K562 (cell line): ENCODE measurements around the gene TMC2. TPM values are rescaled to one million over a fixed set of nuclear protein-coding genes. Genes with fewer than 3 reads are reported as not detected.

ENCODE experiments used
- ATAC-seq: fragments of 200-7000 bp; cut with Tn5 transposase; 3 replicates; pipeline ENCODE4 v1.9.1; 2020; ENCODE audit warnings: moderate library complexity
- BruUV-seq: library from RNA; stranded (reverse); fragments of 400-500 nt; replicated peaks from 2 replicates; lab custom pipeline; 2021; lab: Mats Ljungman, UMichigan
- CTCF ChIA-PET: fragments of 300-600 bp; formaldehyde crosslinking; extraction: SDS; loops from one replicate; lab custom pipeline; 2021; ENCODE audit warnings: low intra/inter-chr PET ratio; lab: Yijun Ruan, JAX
- POLR2A ChIA-PET: fragments of 300-600, 350-650 bp; sonication (Branson Sonifier 250); formaldehyde crosslinking; extraction: SDS; loops from one replicate; lab custom pipeline; 2021; ENCODE audit warnings: antibody characterized with exemption, inconsistent platforms; lab: Yijun Ruan, JAX
- DNase-seq, 4 experiments: peaks; one replicate each; pipeline versions ENCODE4 v3.0.0 to v3.0.0-alpha.2; 2011 to 2018; ENCODE audit warnings: low spot score in 3 of 4, mixed read lengths in 3 of 4; ENCODE audit errors: extremely low read depth in 1 of 4
- FAIRE-seq: peaks from 2 replicates; lab custom pipeline; 2011; peaks lifted over from hg19 to GRCh38; lab: Jason Lieb, UNC
- H2AFZ ChIP-seq: 2 replicates; pipeline ENCODE4 v1.6.0; 2011; ENCODE audit warnings: low read depth, low read length, control low read depth, inconsistent platforms
- H3K27ac ChIP-seq: fragments of 200-600 bp; 3 replicates; pipeline ENCODE4 v1.8.0; 2011; ENCODE audit warnings: low read depth, mild to moderate bottlenecking, control low read depth, inconsistent platforms, low read length, moderate library complexity, mixed read lengths; ENCODE audit errors: extremely low read depth
- H3K27me3 ChIP-seq, 2 experiments: fragments of 300-600 bp in 1 of 2; 2 replicates in 1 of 2; 3 replicates in 1 of 2; pipeline versions ENCODE4 v1.6.0 to v1.8.0; 2011; ENCODE audit warnings: inconsistent platforms in 2 of 2, low read length in 2 of 2, mild to moderate bottlenecking in 1 of 2, mixed read lengths in 1 of 2, moderate library complexity in 1 of 2; ENCODE audit not compliant: control insufficient read depth in 2 of 2, insufficient read depth in 2 of 2
- H3K36me3 ChIP-seq: fragments of 300-600 bp; 3 replicates; pipeline ENCODE4 v1.8.0; 2011; ENCODE audit warnings: mild to moderate bottlenecking, low read length, inconsistent platforms; ENCODE audit not compliant: control insufficient read depth, insufficient read depth
- H3K4me1 ChIP-seq, 2 experiments: fragments of 200-600 bp in 1 of 2; replicated peaks in 1 of 2; 2 replicates in 1 of 2; 3 replicates in 1 of 2; pipeline versions ENCODE4 v1.5.1 to v1.8.0; 2011; ENCODE audit warnings: inconsistent platforms in 2 of 2, low read length in 2 of 2, mild to moderate bottlenecking in 1 of 2, mixed read lengths in 1 of 2, moderate library complexity in 1 of 2; ENCODE audit not compliant: control insufficient read depth in 2 of 2, insufficient read depth in 2 of 2
- H3K4me2 ChIP-seq: 2 replicates; pipeline ENCODE4 v1.6.1; 2011; ENCODE audit warnings: low read length, control low read depth, inconsistent platforms, mixed read lengths; ENCODE audit not compliant: insufficient read depth
- H3K4me3 ChIP-seq: fragments of 200-600 bp; sonication (generic), shearing (Covaris generic); 2 replicates; pipeline ENCODE4 v1.5.1; 2016; ENCODE audit warnings: control low read depth, inconsistent platforms
- H3K79me2 ChIP-seq: fragments of 200-600 bp; 3 replicates; pipeline ENCODE4 v1.8.0; 2011; ENCODE audit warnings: low read length, inconsistent platforms; ENCODE audit not compliant: control insufficient read depth, insufficient read depth
- H3K9ac ChIP-seq, 2 experiments: 2 replicates each; pipeline versions ENCODE4 v1.6.0 to v1.6.1; 2011; ENCODE audit warnings: low read depth in 2 of 2, low read length in 2 of 2, control low read depth in 1 of 2, inconsistent platforms in 1 of 2, mild to moderate bottlenecking in 1 of 2, mixed read lengths in 1 of 2; ENCODE audit not compliant: insufficient read depth in 1 of 2
- H3K9me1 ChIP-seq: one replicate; pipeline ENCODE4 v1.6.0; 2011; ENCODE audit warnings: inconsistent platforms, mild to moderate bottlenecking, low read length, moderate library complexity; ENCODE audit not compliant: control insufficient read depth, insufficient read depth
- H3K9me3 ChIP-seq: replicated peaks from 2 replicates; pipeline ENCODE4 v1.5.1; 2011; ENCODE audit warnings: low read depth, low read length, inconsistent platforms; ENCODE audit not compliant: control insufficient read depth, insufficient read depth
- H4K20me1 ChIP-seq: replicated peaks from 2 replicates; pipeline ENCODE4 v1.6.1; 2011; ENCODE audit warnings: low read length, inconsistent platforms, mixed read lengths; ENCODE audit not compliant: control insufficient read depth, insufficient read depth
- BCOR ChIP-seq: fragments of 450-650 bp; IDR thresholded peaks from 2 replicates; pipeline ENCODE4 v1.6.1; 2016
- CBX1 ChIP-seq: sonication (generic); IDR thresholded peaks from 2 replicates; pipeline ENCODE4 v1.6.1; 2016; ENCODE audit warnings: antibody characterized with exemption, low read depth, mild to moderate bottlenecking
- CHD2 ChIP-seq: IDR thresholded peaks from 2 replicates; pipeline ENCODE4 v1.6.1; 2011; ENCODE audit warnings: low read depth, low read length
- DPF2 ChIP-seq: fragments of 450-650 bp; IDR thresholded peaks from 2 replicates; pipeline ENCODE4 v1.6.1; 2016
- GABPB2 ChIP-seq: fragments of 250-450 bp; sonication (Bioruptor Pico); conservative IDR thresholded peaks from 2 replicates; pipeline ENCODE4 v1.5.1; 2021; ENCODE audit warnings: mild to moderate bottlenecking
- HDAC1 ChIP-seq, 2 experiments: fragments of 450-650 bp; IDR thresholded peaks; 2 replicates each; pipeline ENCODE4 v1.6.1; 2016 to 2017; ENCODE audit warnings: inconsistent platforms in 1 of 2, mild to moderate bottlenecking in 1 of 2, moderate library complexity in 1 of 2
- MAZ ChIP-seq, 2 experiments: fragments of 450-650 bp in 1 of 2; sonication (generic) in 1 of 2; formaldehyde crosslinking; IDR thresholded peaks in 1 of 2; conservative IDR thresholded peaks in 1 of 2; 2 replicates each; pipeline versions ENCODE4 v1.4.0 to v1.5.0; 2020; ENCODE audit warnings: mild to moderate bottlenecking in 1 of 2, missing genetic modification reagents in 1 of 2
- NUFIP1 ChIP-seq: fragments of 450-650 bp; IDR thresholded peaks from 2 replicates; pipeline ENCODE4 v1.6.1; 2018; ENCODE audit not compliant: partially characterized antibody
- SMARCA4 ChIP-seq: fragments of 450-650 bp; IDR thresholded peaks from 2 replicates; pipeline ENCODE4 v1.6.1; 2016
- TAF9B ChIP-seq: fragments of 450-650 bp; IDR thresholded peaks from 2 replicates; pipeline ENCODE4 v1.6.1; 2018; ENCODE audit warnings: mild to moderate bottlenecking; ENCODE audit not compliant: partially characterized antibody
- ZBTB17 ChIP-seq: fragments of 450-650 bp; formaldehyde crosslinking; IDR thresholded peaks from 2 replicates; pipeline ENCODE4 v1.4.0; 2020; ENCODE audit warnings: mild to moderate bottlenecking
- ZEB2 ChIP-seq: fragments of 450-650 bp; IDR thresholded peaks from 2 replicates; pipeline ENCODE4 v1.6.1; 2016
- ZNF41 ChIP-seq: fragments of 250-450 bp; sonication (Bioruptor Pico); conservative IDR thresholded peaks from 2 replicates; pipeline ENCODE4 v1.4.0; 2020; ENCODE audit warnings: mild to moderate bottlenecking
- ZNF644 ChIP-seq: fragments of 200-800 bp; sonication (Bioruptor generic); IDR thresholded peaks from 2 replicates; pipeline ENCODE4 v1.6.1; 2016; ENCODE audit warnings: low read depth, missing genetic modification characterization, missing compliant biosample characterization
- ZNF766 ChIP-seq: fragments of 200-800 bp; sonication (Bioruptor generic); conservative IDR thresholded peaks from 2 replicates; pipeline ENCODE4 v1.6.1; 2016; ENCODE audit warnings: missing genetic modification characterization, missing compliant biosample characterization
- WGBS: fragments of 100-300 bp; shearing (Covaris generic); methylation state at CpG from one replicate; pipeline ENCODE4 v1.1.6; 2016; ENCODE audit warnings: low coverage, mixed read lengths; ENCODE audit not compliant: insufficient coverage; ENCODE audit errors: missing lambda C conversion rate; 5-methylcytosine and 5-hydroxymethylcytosine counted together
- in situ Hi-C: fragments of 300-500 bp; cut with MboI; formaldehyde crosslinking; loops from 4 replicates; pipeline ENCODE4 v1.15.0; 2018; ENCODE audit warnings: inconsistent platforms, mixed read lengths
- intact Hi-C: fragments of 100-400 bp; cut with micrococcal nuclease; formaldehyde crosslinking; loops from 2 replicates; pipeline ENCODE4 v1.14.2; 2022
- polyA plus RNA-seq, 8 experiments: library from polyadenylated mRNA; depleted of rRNA in 4 of 8; stranded (reverse) in 5 of 8; unstranded in 3 of 8; fragments of >200 nt; fragmentation: Nextera tagmentation in 2 of 8; fragmentation: Illumina TruSeq in 1 of 8; extraction: Ambion mirVana in 2 of 8; extraction: Trizol in 1 of 8; gene quantifications; 2 replicates each; pipeline versions ENCODE4 v1.2.1 to v1.2.3, GENCODE V29; 2011 to 2014; ENCODE audit warnings: inconsistent platforms in 1 of 8, missing spikeins in 1 of 8
- total RNA-seq, 7 experiments: library from RNA; depleted of rRNA in 6 of 7; stranded (reverse); fragments of >200 nt in 6 of 7; fragmentation: Illumina TruSeq in 2 of 7; extraction: Trizol in 2 of 7; gene quantifications; 2 replicates each; pipeline versions ENCODE4 v1.2.1 to v1.2.3, GENCODE V29; 2011 to 2021; ENCODE audit warnings: low replicate concordance in 1 of 7
- TF ChIP-seq, protein P1 (sequence below), 2 experiments: fragments of 450-650 bp in 1 of 2; sonication (generic) in 1 of 2; formaldehyde crosslinking in 1 of 2; IDR thresholded peaks in 1 of 2; conservative IDR thresholded peaks in 1 of 2; 2 replicates each; pipeline versions ENCODE4 v1.6.1 to v1.8.1; 2016 to 2023; ENCODE audit warnings: mild to moderate bottlenecking in 2 of 2, moderate library complexity in 2 of 2, inconsistent platforms in 1 of 2, missing genetic modification reagents in 1 of 2
- TF ChIP-seq, protein P2 (sequence below): IDR thresholded peaks from 3 replicates; pipeline ENCODE4 v1.6.1; 2011; ENCODE audit warnings: borderline replicate concordance, mild to moderate bottlenecking, moderate library complexity; ENCODE audit not compliant: insufficient read length; ENCODE audit errors: extremely low read depth
- TF ChIP-seq, protein P3 (sequence below): sonication (generic); formaldehyde crosslinking; IDR thresholded peaks from 2 replicates; pipeline ENCODE4 v1.8.1; 2022; ENCODE audit warnings: missing genetic modification reagents

Gene TMC2
- total and polyA plus RNA-seq, 9 of the 15 experiments (the other 6 are each of a cell fraction or from before 2014, with no cell fraction given), result not detected

DNA sequence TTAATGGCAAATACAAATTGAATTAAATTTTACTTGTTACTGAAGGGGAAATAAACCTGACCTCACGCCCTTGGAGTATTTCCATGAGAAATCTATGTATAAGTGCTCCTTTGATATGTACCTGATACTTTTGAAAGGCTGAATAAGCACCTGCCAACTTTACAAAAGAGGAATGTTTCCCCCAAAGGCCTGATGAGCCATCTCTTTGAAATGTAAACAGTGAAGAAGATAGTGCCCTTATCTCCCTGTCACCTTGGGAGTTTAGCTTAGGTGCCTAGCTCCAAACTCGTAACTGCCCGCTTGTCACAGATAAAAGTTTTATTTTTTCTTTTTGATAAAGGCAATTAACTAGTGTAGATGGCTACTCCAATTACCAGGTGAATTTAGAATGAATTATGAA lies 26.6 kb upstream of the TMC2 start:
- 0% methylated on average over 3 of the region's 3 CpGs for WGBS
- peak overlapping the region; percentile 94; the same call in 2 of the 3 replicates for H3K27ac ChIP-seq
- no peaks in the 10 kb centered on the region for H3K36me3 ChIP-seq
- no peaks in the 10 kb centered on the region for H4K20me1 ChIP-seq
- peak overlapping the region; percentile 85 for H3K4me2 ChIP-seq
- no peak overlapping the region for H3K4me3 ChIP-seq
- no TSS peak for BruUV-seq
- DNase-seq (no peak), ATAC-seq (no peak), FAIRE-seq (no peak)
- in situ Hi-C loops (no loop called here), intact Hi-C loops (no loop called here)
- H3K9ac ChIP-seq, result peak overlapping the region in 1 of 2 experiments; percentile 87; a peak in 1 of 4 replicates
- no peaks in the 10 kb centered on the region for H3K9me3 ChIP-seq
- no peaks in the 10 kb centered on the region for H3K9me1 ChIP-seq
- H3K27me3 ChIP-seq, result no peaks in the 10 kb centered on the region
- H3K79me2 ChIP-seq, result peaks cover 19% of the 10 kb centered on the region
- H3K4me1 ChIP-seq, result peaks cover 9 to 16% of the 10 kb centered on the region in 2 experiments; a peak in 4 of 5 replicates
- no peak overlapping the region for H2AFZ ChIP-seq
- POLR2A ChIA-PET, result interaction anchor here (1.2 to 1.9 kb wide), 4 partner anchors 10 to 42 kb away, joined by 3 to 10 read pairs (median 4); partner anchors contain the start of gene SNRPB
- CTCF ChIA-PET, result no interaction called here
- TF ChIP-seq, protein P1, sequence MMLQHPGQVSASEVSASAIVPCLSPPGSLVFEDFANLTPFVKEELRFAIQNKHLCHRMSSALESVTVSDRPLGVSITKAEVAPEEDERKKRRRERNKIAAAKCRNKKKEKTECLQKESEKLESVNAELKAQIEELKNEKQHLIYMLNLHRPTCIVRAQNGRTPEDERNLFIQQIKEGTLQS (IDR thresholded peaks at IDR 0.05), result 0 out of 2 replicates have a peak, but pooled peaks have one; percentile 28
- TF ChIP-seq, protein P1 (CRISPR knock-in tag; conservative IDR thresholded peaks at IDR 0.05), result no peak
- no peak for TF ChIP-seq TAF9B
- TF ChIP-seq NUFIP1, result no peak
- 0 out of 2 replicates have a peak, but pooled peaks have one; percentile 28 for TF ChIP-seq SMARCA4
- no peak for TF ChIP-seq GABPB2 (CRISPR knock-in tag)
- no peak for TF ChIP-seq CBX1
- TF ChIP-seq, protein P2, sequence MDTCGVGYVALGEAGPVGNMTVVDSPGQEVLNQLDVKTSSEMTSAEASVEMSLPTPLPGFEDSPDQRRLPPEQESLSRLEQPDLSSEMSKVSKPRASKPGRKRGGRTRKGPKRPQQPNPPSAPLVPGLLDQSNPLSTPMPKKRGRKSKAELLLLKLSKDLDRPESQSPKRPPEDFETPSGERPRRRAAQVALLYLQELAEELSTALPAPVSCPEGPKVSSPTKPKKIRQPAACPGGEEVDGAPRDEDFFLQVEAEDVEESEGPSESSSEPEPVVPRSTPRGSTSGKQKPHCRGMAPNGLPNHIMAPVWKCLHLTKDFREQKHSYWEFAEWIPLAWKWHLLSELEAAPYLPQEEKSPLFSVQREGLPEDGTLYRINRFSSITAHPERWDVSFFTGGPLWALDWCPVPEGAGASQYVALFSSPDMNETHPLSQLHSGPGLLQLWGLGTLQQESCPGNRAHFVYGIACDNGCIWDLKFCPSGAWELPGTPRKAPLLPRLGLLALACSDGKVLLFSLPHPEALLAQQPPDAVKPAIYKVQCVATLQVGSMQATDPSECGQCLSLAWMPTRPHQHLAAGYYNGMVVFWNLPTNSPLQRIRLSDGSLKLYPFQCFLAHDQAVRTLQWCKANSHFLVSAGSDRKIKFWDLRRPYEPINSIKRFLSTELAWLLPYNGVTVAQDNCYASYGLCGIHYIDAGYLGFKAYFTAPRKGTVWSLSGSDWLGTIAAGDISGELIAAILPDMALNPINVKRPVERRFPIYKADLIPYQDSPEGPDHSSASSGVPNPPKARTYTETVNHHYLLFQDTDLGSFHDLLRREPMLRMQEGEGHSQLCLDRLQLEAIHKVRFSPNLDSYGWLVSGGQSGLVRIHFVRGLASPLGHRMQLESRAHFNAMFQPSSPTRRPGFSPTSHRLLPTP, result no peak
- TF ChIP-seq ZNF766 (CRISPR knock-in tag), result no peak
- no peak for TF ChIP-seq CHD2
- TF ChIP-seq MAZ (CRISPR knock-in tag; conservative IDR thresholded peaks at IDR 0.05 in 1 of 2, IDR thresholded peaks at IDR 0.05 in 1 of 2), result no peak
- no peak for TF ChIP-seq BCOR
- TF ChIP-seq ZNF644 (tag), result no peak
- no peak for TF ChIP-seq ZNF41
- TF ChIP-seq ZBTB17 (CRISPR knock-in tag), result no peak
- peak; percentile 51; the same call in 1 of the 2 replicates for TF ChIP-seq DPF2
- no peak for TF ChIP-seq HDAC1 (IDR thresholded peaks at IDR 0.05)
- TF ChIP-seq, protein P3, sequence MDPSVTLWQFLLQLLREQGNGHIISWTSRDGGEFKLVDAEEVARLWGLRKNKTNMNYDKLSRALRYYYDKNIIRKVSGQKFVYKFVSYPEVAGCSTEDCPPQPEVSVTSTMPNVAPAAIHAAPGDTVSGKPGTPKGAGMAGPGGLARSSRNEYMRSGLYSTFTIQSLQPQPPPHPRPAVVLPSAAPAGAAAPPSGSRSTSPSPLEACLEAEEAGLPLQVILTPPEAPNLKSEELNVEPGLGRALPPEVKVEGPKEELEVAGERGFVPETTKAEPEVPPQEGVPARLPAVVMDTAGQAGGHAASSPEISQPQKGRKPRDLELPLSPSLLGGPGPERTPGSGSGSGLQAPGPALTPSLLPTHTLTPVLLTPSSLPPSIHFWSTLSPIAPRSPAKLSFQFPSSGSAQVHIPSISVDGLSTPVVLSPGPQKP (CRISPR knock-in tag), result no peak
- TF ChIP-seq ZEB2, result peak; percentile 35; the same call in 1 of the 2 replicates
